GM19099 (cell line): ENCODE measurements around the gene PNPLA5.

Experiments used
- POLR2A ChIP-seq: IDR thresholded peaks from 3 replicates; pipeline ENCODE4 v1.6.1; 2011; ENCODE audit warnings: low read depth; ENCODE audit not compliant: insufficient read length; ENCODE audit errors: extremely low read depth

PNPLA5 gene

GRCh38 chr22:43854121-43854785 is 37.6 kb downstream of the PNPLA5 start:
- TF ChIP-seq POLR2A = no peak

- TF ChIP-seq POLR2A = no peak
Measured at GRCh38 chr22:43853328-43853931, 38.4 kb downstream of the PNPLA5 start.

GRCh38 chr22:43852573-43853327 is 39.1 kb downstream of the PNPLA5 start:
- no peak for TF ChIP-seq POLR2A

GRCh38 chr22:43851979-43852307 is 39.9 kb downstream of the PNPLA5 start:
- TF ChIP-seq POLR2A = no peak

GRCh38 chr22:43851058-43851978 is 40.5 kb downstream of the PNPLA5 start:
- TF ChIP-seq POLR2A = no peak

- no peak for TF ChIP-seq POLR2A
Measured at GRCh38 chr22:43850529-43850928, 41.3 kb downstream of the PNPLA5 start.

GRCh38 chr22:43849731-43850130 is 42.1 kb downstream of the PNPLA5 start:
- no peak for TF ChIP-seq POLR2A

GRCh38 chr22:43848366-43849171 is 43.2 kb downstream of the PNPLA5 start:
- no peak for TF ChIP-seq POLR2A

GRCh38 chr22:43847376-43848289 is 44.2 kb downstream of the PNPLA5 start:
- no peak for TF ChIP-seq POLR2A

GRCh38 chr22:43846966-43847365 is 44.8 kb downstream of the PNPLA5 start:
- TF ChIP-seq POLR2A = no peak

GRCh38 chr22:43845981-43846380 is 45.8 kb downstream of the PNPLA5 start:
- no peak for TF ChIP-seq POLR2A

GRCh38 chr22:43844560-43845545 is 47.0 kb downstream of the PNPLA5 start:
- no peak for TF ChIP-seq POLR2A
